ENCODE results near the gene GPATCH4.
"Not testable (repeated sequence)": the region's sequence is repeated elsewhere in the genome, so short reads cannot be mapped to it uniquely, and the experiment has no call there.

GPATCH4 gene

DNA sequence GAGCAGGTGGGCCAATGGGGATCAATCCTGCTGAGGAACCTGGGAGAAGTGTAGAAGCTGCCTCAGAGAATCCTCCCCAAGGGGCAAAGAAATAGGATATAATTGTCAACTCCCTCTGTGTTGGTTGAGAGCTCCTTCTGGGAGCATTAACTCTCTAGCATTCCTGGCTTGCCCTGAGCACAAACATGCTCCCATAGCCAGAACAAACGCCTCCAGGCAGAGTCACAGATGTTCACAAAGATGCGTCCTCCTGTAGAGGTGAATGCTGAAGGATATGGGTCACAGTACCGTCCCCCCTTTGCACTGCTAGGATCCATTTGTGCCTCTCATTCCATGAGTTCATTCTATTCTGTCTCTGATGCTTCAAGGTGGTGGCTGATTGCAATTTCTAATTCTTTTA is 31.1 kb upstream of the GPATCH4 start:
- H3K27me3 Mint-ChIP-seq (ENCODE audit: low read depth), result peaks cover 90% of the 10 kb centered on the region
- TF ChIP-seq, protein P1, sequence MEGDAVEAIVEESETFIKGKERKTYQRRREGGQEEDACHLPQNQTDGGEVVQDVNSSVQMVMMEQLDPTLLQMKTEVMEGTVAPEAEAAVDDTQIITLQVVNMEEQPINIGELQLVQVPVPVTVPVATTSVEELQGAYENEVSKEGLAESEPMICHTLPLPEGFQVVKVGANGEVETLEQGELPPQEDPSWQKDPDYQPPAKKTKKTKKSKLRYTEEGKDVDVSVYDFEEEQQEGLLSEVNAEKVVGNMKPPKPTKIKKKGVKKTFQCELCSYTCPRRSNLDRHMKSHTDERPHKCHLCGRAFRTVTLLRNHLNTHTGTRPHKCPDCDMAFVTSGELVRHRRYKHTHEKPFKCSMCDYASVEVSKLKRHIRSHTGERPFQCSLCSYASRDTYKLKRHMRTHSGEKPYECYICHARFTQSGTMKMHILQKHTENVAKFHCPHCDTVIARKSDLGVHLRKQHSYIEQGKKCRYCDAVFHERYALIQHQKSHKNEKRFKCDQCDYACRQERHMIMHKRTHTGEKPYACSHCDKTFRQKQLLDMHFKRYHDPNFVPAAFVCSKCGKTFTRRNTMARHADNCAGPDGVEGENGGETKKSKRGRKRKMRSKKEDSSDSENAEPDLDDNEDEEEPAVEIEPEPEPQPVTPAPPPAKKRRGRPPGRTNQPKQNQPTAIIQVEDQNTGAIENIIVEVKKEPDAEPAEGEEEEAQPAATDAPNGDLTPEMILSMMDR (IDR thresholded peaks at IDR 0.05; ENCODE audit: unreplicated experiment in 3 of 3), result no peak
- H3K4me1 Mint-ChIP-seq, result no peaks in the 10 kb centered on the region
- no peak overlapping the region for H3K4me3 Mint-ChIP-seq
- no peak overlapping the region for H3K27ac Mint-ChIP-seq
- H3K9me3 Mint-ChIP-seq, result peaks cover 2% of the 10 kb centered on the region
- no peaks in the 10 kb centered on the region for H3K36me3 Mint-ChIP-seq (ENCODE audit: low read depth)

DNA sequence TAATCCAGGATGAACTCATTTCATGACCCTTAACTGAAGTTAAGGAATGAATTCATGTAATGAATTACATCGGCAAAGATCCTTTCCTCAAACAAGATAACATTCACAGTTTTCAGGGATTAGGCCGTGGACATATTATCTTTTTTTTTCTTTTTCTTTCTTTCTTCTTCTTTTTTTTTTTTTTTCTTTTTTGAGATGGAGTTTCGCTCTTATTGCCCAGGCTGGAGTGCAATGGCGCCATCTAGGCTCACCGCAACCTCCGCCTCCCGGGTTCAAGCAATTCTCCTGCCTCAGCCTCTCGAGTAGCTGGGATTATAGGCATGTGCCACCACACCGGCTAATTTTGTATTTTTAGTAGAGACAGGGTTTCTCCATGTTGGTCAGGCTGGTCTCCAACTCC is 29.9 kb upstream of the GPATCH4 start:
- not testable (repeated sequence) for H3K4me3 Mint-ChIP-seq
- H3K27me3 Mint-ChIP-seq (ENCODE audit: low read depth), result peaks cover 89% of the 10 kb centered on the region

DNA sequence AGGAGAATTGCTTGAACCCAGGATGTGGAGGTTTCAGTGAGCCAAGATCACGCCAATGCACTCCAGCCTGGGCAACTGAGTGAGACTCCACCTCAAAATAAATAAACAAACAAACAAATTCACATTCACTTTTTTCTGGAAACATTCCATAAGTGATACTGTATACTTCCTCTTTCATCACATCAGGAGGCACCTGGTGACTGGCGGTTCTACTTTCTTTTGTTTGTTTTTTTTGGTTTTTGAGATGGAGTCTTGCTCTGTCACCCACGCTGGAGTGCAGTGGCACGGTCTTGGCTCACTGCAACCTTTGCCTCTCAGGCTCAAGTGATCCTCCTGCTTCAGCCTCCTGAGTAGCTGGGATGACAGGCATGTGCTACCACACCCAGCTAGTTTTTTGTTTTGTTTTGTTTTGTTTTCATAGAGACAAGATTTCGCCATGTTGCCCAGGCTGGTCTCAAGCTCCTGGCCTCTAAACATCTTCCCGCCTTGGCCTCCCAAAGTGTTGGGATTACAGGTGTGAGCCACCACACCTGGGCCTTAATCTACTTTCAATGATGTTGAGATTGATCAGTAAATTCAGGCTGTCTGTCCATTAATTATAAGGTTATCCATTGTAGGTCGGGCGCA is 28.7 kb upstream of the GPATCH4 start:
- H3K4me1 Mint-ChIP-seq, result peaks cover 8% of the 10 kb centered on the region
- H3K36me3 Mint-ChIP-seq (ENCODE audit: low read depth), result no peaks in the 10 kb centered on the region
- TF ChIP-seq, protein P1 (IDR thresholded peaks at IDR 0.05; ENCODE audit: unreplicated experiment in 3 of 3), result no peak
- H3K4me3 Mint-ChIP-seq, result no peak overlapping the region
- H3K27me3 Mint-ChIP-seq (ENCODE audit: low read depth), result peaks cover 89% of the 10 kb centered on the region
- peaks cover 4% of the 10 kb centered on the region for H3K9me3 Mint-ChIP-seq
- no peak overlapping the region for H3K27ac Mint-ChIP-seq

More for the DNA sequence above, 29.9 kb upstream of the GPATCH4 start:
- H3K36me3 Mint-ChIP-seq (ENCODE audit: low read depth); H3K4me1 Mint-ChIP-seq; H3K9me3 Mint-ChIP-seq; H3K27ac Mint-ChIP-seq: not testable (repeated sequence)

DNA sequence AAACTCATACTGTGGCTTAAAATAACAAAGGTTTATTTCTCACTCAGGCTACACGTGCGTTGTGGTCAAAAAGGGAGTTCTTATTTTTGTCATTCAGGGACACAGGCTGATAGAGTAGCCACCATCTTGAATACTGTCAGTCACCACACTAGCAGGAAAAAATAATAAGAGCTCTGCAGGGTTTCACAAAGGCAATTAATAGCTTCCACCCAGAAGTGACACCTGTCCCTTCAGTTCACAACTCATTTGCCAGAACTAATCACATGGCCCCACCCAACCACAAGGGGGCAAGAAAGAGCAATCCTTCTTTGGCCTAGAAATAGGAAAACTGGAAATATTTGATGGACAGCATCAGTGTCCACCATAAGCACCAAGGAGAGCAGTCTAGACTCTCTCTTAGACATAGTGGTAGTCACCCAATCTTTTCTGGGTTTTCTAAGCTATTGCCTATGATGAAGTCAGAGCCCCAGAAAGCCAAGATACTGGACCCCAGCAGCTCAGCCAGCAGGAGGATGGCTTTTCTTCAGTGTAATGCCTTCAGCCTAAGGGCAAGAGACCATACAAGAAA is 26.1 kb upstream of the GPATCH4 start:
- TF ChIP-seq, protein P1 (IDR thresholded peaks at IDR 0.05; ENCODE audit: unreplicated experiment in 3 of 3), result peak; percentile 46 to 64 (median 58)
- peaks cover 91% of the 10 kb centered on the region for H3K27me3 Mint-ChIP-seq (ENCODE audit: low read depth)

DNA sequence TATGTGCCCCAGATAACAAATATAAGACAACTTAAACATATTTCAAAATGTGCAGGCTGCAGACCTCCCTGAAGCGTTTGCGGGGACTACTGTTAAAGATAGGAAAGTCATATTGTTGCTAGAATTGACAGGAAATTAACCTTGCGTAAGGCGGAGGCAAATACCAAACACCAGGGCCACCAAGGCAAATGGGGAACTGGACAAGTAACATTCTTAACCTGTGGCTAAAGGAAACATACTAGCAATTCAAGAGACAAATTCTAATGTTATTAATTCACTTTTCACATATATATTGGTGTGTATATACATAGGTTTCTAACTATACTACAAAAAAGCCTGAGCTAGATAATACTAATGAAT is 24.8 kb upstream of the GPATCH4 start:
- Mint-ChIP-seq H3K4me3 (peak overlapping the region; percentile 64 to 74 (median 73)), H3K36me3 (ENCODE audit: low read depth) (peaks cover 3% of the 10 kb centered on the region), H3K4me1 (peaks cover 8% of the 10 kb centered on the region), H3K27me3 (ENCODE audit: low read depth) (peaks cover 91% of the 10 kb centered on the region), H3K27ac (no peak overlapping the region), H3K9me3 (peaks cover 4% of the 10 kb centered on the region)
- TF ChIP-seq, protein P1 (IDR thresholded peaks at IDR 0.05; ENCODE audit: unreplicated experiment in 3 of 3), result no peak

More for the DNA sequence above, 26.1 kb upstream of the GPATCH4 start:
- Mint-ChIP-seq H3K27ac (no peak overlapping the region), H3K9me3 (peaks cover 4% of the 10 kb centered on the region), H3K4me3 (peak overlapping the region in 1 of 3 experiments; percentile 5), H3K36me3 (ENCODE audit: low read depth) (peaks cover 3% of the 10 kb centered on the region), H3K4me1 (peaks cover 8% of the 10 kb centered on the region)

DNA sequence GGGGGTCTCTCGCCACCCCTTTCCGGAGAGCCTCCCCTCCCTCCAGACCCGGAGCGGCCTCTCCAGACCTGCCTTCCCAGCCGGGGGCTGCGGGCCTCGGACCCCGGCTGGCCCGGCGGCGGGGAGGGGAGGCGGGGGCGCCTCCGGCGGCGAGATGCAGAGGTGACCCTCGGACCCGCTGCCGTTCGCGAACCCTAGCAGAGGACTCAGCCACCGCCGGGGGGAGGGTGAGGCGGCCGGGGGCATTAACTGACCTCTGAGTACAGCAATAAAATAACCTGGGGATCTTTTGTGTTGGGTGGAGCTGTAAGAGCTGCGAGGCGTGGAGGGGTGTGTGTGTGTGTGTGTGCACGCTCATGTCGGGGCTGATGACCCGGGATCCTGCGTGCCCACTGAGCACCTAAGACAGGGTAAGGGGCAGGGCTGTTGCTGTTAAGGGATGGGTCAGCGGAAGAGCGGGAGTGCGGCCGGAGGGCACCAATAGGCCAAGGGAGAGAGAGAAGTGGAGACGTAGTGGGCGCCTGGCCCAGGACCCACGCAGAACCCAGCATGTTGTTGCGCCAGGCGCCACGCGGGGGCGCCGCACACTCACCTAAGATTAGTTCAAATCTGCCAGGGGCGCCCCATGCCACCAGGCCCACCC is 24.3 kb upstream of the GPATCH4 start:
- Mint-ChIP-seq H3K9me3 (peaks cover 4% of the 10 kb centered on the region), H3K4me3 (peak overlapping the region; percentile 64 to 74 (median 73)), H3K4me1 (peaks cover 8% of the 10 kb centered on the region), H3K27me3 (ENCODE audit: low read depth) (peaks cover 91% of the 10 kb centered on the region), H3K27ac (no peak overlapping the region), H3K36me3 (ENCODE audit: low read depth) (peaks cover 3% of the 10 kb centered on the region)
- TF ChIP-seq, protein P1 (IDR thresholded peaks at IDR 0.05; ENCODE audit: unreplicated experiment in 3 of 3), result peak; percentile 71 to 93 (median 79)

Data from nephron (organoid).